GM18520 (cell line): ENCODE data around the gene PRKCD.

ENCODE experiments used
- ATAC-seq: cut with Tn5 transposase; IDR thresholded peaks from one replicate; pipeline ENCODE4 v1.9.1; 2021; ENCODE audit not compliant: unreplicated experiment

The PRKCD gene

GRCh38 chr3:53154881-53155285, 6.1 kb upstream of the PRKCD start:
- ATAC-seq: no peak

GRCh38 chr3:53155760-53156159, 5.2 kb upstream of the PRKCD start:
- no peak for ATAC-seq

GRCh38 chr3:53156368-53156834, 4.6 kb upstream of the PRKCD start:
- ATAC-seq: no peak

GRCh38 chr3:53157974-53158580, 2.9 kb upstream of the PRKCD start:
- ATAC-seq: no peak

GRCh38 chr3:53158765-53159155, 2.2 kb upstream of the PRKCD start:
- no peak for ATAC-seq

GRCh38 chr3:53159156-53160060, 1.6 kb upstream of the PRKCD start:
- ATAC-seq: no peak

- no peak for ATAC-seq
Observed at GRCh38 chr3:53160061-53160659, 849 bp upstream of the PRKCD start.

- peak; percentile 4 for ATAC-seq
Observed at GRCh38 chr3:53161450-53161819, 426 bp downstream of the PRKCD start.

- ATAC-seq: no peak
Observed at GRCh38 chr3:53161820-53162671, 1.0 kb downstream of the PRKCD start.

- ATAC-seq: no peak
Observed at GRCh38 chr3:53162672-53163443, 1.8 kb downstream of the PRKCD start.

- no peak for ATAC-seq
Observed at GRCh38 chr3:53163444-53164387, 2.7 kb downstream of the PRKCD start.

- ATAC-seq: no peak
Observed at GRCh38 chr3:53164911-53165310, 3.9 kb downstream of the PRKCD start.

GRCh38 chr3:53166206-53166605, 5.2 kb downstream of the PRKCD start:
- ATAC-seq: no peak

GRCh38 chr3:53166781-53167291, 5.8 kb downstream of the PRKCD start:
- ATAC-seq: no peak

- peak; percentile 22 for ATAC-seq
Observed at GRCh38 chr3:53167418-53168174, 6.6 kb downstream of the PRKCD start.

- ATAC-seq: no peak
Observed at GRCh38 chr3:53168175-53168923, 7.3 kb downstream of the PRKCD start.

GRCh38 chr3:53169045-53169831, 8.2 kb downstream of the PRKCD start:
- no peak for ATAC-seq
